ENCODE data around the gene RPL11. TPM values are rescaled to one million over a fixed set of nuclear protein-coding genes. Genes with fewer than 3 reads are reported as not detected.

Gene RPL11
- total and polyA plus RNA-seq, 10 of the 15 experiments (the other 5 are each of a cell fraction or from before 2014, with no cell fraction given), result 968 to 4,611 (median 2,521) TPM

- Histone ChIP-seq H3K79me2 (ENCODE audit: control insufficient read depth, insufficient read depth, low read length) (no peaks in the 10 kb centered on the region), H3K36me3 (ENCODE audit: control insufficient read depth in 2 of 2, insufficient read depth in 2 of 2, low read length in 1 of 2) (no peaks in the 10 kb centered on the region), H2AFZ (ENCODE audit: control insufficient read depth, low read depth, low read length) (no peak overlapping the region), H3K4me3 (no peak overlapping the region), H3K9me3 (replicated peaks; ENCODE audit: control insufficient read depth, insufficient read depth, low read length) (no peaks in the 10 kb centered on the region; the same call in 2 of the 3 replicates), H3K27me3 (replicated peaks in 1 of 2; ENCODE audit: control insufficient read depth in 2 of 2, insufficient read depth in 2 of 2, low read length in 1 of 2) (0 out of 4 replicates have a peak, but pooled peaks cover 0 to 1% of the 10 kb centered on the region in 2 experiments), H3K4me1 (ENCODE audit: control insufficient read depth, insufficient read depth, low read length) (peaks cover 3% of the 10 kb centered on the region; the same call in 1 of the 2 replicates), H3K4me2 (ENCODE audit: control insufficient read depth, insufficient read depth) (no peak overlapping the region), H3K9ac (ENCODE audit: control insufficient read depth, insufficient read depth, low read length) (no peak overlapping the region), H3K27ac (ENCODE audit: control insufficient read depth, insufficient read depth) (no peak overlapping the region), H4K20me1 (ENCODE audit: control insufficient read depth, insufficient read depth) (no peaks in the 10 kb centered on the region)
- FAIRE-seq (no peak), DNase-seq (ENCODE audit: low read depth, low spot score) (no peak), ATAC-seq (no peak)
- RAD21 ChIA-PET (ENCODE audit: unreplicated experiment), result interaction anchor here (0.9 to 1.3 kb wide), 2 partner anchors 8 to 106 kb away, joined by 3 to 6 read pairs; no protein-coding TSS in a partner anchor
- CTCF ChIA-PET, result interaction anchor here (0.9 to 3.8 kb wide), 8 partner anchors 8 to 148 kb away, joined by 3 to 14 read pairs (median 4); no protein-coding TSS in a partner anchor
- WGBS (ENCODE audit: insufficient coverage, insufficient replicate concordance, low lambda C conversion rate, missing lambda C conversion rate), result 80% methylated on average over 3 of the region's 3 CpGs
- SMC1A ChIA-PET (ENCODE audit: uncharacterized antibody, unreplicated experiment), result interaction anchor here (0.9 kb wide), 1 partner anchor 148 kb away, joined by 3 read pairs; no protein-coding TSS in a partner anchor
- intact Hi-C loops (cut with micrococcal nuclease; ENCODE audit: unreplicated experiment), result no loop called here
- BruUV-seq (replicated peaks), result no TSS peak
- in situ Hi-C loops (cut with MboI), result no loop called here
- POLR2A ChIA-PET, result no interaction called here
- no peak for TF ChIP-seq GATAD2B (conservative IDR thresholded peaks at IDR 0.05; ENCODE audit: low read depth)
- no peak for TF ChIP-seq ZNF24 (IDR thresholded peaks at IDR 0.05)
- no peak for TF ChIP-seq EGR1 (IDR thresholded peaks at IDR 0.05; ENCODE audit: borderline replicate concordance in 1 of 2, low read depth in 2 of 2, low read length in 2 of 2)
- no peak for TF ChIP-seq ZBED1 (IDR thresholded peaks at IDR 0.05; ENCODE audit: borderline replicate concordance)
- no peak for TF ChIP-seq DPF2 (IDR thresholded peaks at IDR 0.05)
- TF ChIP-seq RB1 (IDR thresholded peaks at IDR 0.05; ENCODE audit: borderline replicate concordance), result no peak
- TF ChIP-seq SIX5 (IDR thresholded peaks at IDR 0.05; ENCODE audit: low read depth, low read length, severe bottlenecking), result no peak
- no peak for TF ChIP-seq SKIL (IDR thresholded peaks at IDR 0.05; ENCODE audit: low read depth, poor library complexity, severe bottlenecking)
- TF ChIP-seq IKZF2 (IDR thresholded peaks at IDR 0.05), result no peak
- TF ChIP-seq CBX3 (IDR thresholded peaks at IDR 0.05; ENCODE audit: borderline replicate concordance, low read depth), result no peak
- TF ChIP-seq NBN (IDR thresholded peaks at IDR 0.05), result no peak
- no peak for TF ChIP-seq GABPA (IDR thresholded peaks at IDR 0.05; ENCODE audit: low read depth)
- TF ChIP-seq MYC (IDR thresholded peaks at IDR 0.05; ENCODE audit: insufficient read depth, insufficient read length, insufficient replicate concordance, low read length, severe bottlenecking), result no peak
- no peak for TF ChIP-seq MTA3 (IDR thresholded peaks at IDR 0.05; ENCODE audit: borderline replicate concordance, low read length)
- TF ChIP-seq CEBPZ (IDR thresholded peaks at IDR 0.05; ENCODE audit: low read depth, low read length), result no peak
- TF ChIP-seq PKNOX1 (IDR thresholded peaks at IDR 0.05), result no peak
- no peak for TF ChIP-seq ZZZ3 (IDR thresholded peaks at IDR 0.05; ENCODE audit: control insufficient read depth, insufficient read length, low read depth)
Observed at GRCh38 chr1:23645338-23645737, 46.3 kb upstream of the RPL11 start.

Data from GM12878 (cell line).